GM18861 (cell line): ENCODE data around the gene LPAR3.
"Not testable (repeated sequence)": the region's sequence is repeated elsewhere in the genome, so short reads cannot be mapped to it uniquely, and the experiment has no call there.

Source experiments
- ATAC-seq: cut with Tn5 transposase; IDR thresholded peaks from one replicate; pipeline ENCODE4 v1.9.1; 2021; ENCODE audit not compliant: unreplicated experiment

Gene LPAR3, protein sequence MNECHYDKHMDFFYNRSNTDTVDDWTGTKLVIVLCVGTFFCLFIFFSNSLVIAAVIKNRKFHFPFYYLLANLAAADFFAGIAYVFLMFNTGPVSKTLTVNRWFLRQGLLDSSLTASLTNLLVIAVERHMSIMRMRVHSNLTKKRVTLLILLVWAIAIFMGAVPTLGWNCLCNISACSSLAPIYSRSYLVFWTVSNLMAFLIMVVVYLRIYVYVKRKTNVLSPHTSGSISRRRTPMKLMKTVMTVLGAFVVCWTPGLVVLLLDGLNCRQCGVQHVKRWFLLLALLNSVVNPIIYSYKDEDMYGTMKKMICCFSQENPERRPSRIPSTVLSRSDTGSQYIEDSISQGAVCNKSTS

DNA sequence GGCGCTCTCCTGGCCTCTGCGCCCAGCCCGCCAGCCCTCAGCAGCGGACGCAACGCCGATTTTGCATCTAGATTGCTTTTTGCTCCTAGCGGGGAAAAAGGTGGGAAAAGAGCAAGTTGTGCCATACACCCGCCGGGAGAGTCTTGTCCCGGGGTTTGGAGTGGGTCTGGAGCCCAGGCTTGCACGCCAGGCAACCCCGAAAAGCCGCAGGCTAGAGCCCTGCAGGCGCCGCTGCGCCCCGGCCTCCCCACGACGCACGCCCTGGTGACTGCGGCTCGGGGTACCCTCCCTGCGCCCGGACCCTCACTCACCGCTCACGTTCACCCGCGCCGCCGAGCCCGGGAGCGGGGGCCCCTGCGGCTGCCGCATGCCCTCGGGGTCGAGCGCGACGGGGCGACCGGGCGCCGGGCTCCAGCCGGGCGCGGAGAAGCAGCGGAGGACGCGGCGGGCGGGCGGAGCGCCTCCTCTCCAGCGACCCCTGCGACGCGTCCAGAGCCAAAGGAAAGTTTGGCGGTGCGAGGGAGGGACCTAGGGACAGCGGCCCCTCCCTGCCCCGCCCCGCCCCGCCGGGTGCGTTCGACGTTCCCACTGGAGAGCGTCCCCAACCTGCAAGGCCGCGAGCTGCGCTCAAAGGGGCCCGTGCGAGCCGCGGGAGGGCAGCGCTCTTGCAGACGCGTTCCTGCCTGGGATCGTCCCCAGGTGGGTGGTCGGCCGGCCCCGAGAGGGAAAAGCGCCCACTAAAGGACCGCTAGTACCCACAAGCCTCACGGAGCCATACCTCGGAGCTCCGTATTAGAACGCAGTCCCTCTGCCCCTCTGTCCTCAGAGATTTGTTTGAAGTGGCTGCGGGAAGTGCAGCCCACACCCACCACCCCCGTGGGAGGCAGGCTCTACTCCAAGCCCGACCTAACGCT lies at the start of gene LPAR3:
TSS of gene LPAR3 (minus strand) at position 502 of the 914 bp plus-strand sequence. CDS start 27,086 bp downstream, outside the sequence.
- no peak for ATAC-seq

DNA sequence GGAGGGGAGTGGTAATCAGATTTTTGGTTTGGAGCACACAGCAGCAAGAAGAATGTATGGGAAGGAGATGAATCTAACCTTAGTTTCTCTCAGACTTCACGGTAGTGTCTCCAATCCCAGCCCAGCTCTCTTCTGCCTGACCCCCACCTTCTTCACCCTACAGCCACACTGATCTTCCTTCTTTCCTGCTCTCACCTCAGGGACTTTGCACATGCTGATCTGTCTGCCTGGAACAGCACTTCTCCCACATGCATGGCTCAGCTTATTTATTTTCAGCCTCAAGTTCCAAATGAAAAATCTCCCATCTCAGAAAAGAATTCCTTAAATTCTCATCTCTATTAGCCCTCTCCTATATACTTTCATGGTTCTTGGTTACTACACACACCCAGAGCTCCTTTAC lies 48.8 kb upstream of the LPAR3 start:
- no peak for ATAC-seq

DNA sequence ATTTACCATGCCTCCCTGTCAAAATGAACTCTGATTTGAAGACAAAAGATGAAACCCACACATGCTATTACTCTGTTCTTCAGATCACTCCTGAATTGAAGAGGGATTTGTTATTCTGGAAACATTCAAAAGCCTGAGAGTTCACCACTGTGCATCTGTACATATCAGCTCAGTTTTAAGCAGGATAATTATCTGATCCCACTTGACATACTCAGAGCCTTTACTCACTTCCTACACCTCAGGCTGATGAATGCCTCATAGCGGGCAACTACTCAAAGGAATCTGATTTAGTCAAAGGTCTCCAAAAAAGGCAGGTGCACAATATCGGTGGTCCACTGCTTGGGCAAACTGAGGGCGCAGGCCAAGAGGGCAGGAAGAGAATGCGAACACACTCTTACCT lies 47.5 kb upstream of the LPAR3 start:
- no peak for ATAC-seq

DNA sequence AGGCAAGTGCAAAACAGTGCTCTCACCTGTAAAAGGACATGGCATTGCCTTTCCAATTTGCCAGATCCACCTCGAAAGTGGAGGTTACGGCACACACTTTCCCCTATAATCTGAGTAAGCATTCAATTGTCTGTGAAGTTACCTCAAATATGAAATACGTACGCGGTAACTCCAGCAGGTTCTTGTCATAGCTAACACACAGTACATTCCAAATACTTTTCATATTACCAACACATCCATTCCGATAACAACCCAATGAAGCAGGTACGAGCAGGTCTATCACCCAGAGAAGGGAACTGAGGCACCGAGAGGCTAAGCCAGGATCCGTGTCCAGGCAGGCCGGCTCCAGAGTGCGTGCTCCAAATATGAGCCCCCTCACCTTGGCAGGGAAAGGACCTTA lies 46.8 kb upstream of the LPAR3 start:
- ATAC-seq = no peak

DNA sequence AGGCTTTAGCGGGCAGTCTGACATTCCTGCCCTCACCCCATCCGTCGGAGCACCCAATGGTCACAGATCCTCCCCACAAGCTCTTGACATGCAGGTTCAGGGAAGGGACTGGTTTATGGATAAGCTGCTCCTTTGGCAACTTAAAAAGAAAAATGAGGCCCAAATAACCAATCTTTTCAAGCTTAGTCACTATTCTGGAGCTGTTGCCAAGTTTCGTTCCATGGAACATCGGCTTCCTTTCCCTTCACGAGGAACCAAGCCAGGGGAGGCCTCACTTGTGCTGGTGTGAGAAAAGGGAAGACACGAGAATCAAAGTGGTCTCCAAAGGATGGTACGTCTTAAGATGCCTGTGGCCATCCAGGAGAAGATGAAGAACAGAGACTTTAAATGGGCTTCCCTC lies 46.1 kb upstream of the LPAR3 start:
- ATAC-seq = no peak

DNA sequence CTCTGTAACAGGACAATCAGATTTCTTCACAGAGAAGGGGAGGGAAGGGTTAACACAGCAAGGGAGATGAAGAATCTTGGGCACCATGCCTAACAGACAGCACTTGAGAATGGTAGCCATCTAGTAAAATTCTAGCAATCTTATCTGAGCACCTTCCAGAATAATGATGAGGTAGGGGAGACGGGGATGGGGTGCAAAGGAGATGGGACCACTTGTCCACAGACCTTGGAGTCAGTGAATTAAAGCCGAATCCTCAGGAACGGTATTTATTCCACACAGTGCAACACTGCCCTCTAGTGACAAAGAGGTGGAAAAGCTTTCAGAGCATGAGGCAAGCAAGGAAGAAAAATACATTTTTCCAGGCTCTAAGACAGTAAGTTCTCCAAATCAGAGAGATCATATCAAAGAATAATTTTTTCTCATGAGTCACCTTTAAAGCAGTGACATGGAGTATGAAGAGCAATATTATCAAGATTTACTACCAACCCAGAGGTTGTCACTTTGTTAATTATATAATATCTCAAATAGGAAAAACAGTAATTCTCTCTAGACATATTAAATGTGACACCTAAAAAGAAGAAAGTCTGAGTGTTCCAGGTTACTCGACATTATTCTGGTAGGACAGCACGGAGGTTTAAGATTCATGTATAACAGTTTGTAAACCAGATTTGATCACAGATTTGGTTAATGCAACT lies 43.3 kb upstream of the LPAR3 start:
- ATAC-seq = peak; percentile 47

DNA sequence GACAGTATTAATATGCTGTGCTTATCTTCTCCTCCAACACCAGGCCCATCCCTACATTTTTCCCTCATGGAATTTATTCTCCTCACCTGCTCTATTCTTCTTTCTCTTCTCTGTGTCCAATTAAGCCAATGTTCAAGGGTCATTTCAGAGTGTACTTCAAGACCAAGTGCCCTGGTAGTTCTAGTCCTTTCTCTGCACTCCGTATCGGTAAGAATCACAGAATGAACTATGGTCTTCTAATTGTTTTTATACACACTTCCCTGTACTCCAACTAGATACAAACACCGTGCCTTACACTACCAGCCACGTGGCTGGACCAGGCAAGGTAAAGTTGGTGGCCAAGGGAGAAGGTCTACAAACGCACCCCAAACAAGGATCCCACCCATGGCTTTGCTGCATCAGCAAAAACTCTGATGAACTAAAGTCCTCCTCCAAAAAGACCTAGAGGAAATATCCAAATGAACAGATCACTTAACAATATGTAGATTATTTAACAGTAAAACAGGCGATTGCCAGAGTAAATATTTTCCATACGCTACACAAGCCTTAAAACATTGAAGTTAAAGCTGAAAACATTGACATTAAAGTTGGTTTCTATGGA lies 40.1 kb upstream of the LPAR3 start:
- no peak for ATAC-seq

DNA sequence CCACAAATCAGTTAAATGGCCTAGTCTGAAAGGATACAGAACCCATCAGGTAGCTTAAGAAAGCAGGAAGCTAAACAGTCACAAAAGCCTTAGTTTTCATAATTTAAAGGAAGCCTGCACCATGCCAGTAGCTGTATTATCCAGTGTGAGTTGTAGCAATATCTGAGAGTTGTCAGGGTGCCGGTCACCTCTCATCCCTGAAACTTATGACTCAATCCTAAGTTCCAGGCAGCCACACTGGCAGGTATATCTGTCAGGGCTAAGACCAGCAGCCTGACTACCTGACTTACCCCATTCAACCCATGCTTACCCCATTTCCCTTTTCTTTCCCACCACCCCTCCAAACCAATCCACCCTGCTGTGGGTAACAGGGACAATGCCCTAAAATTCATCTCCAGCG lies 37.8 kb upstream of the LPAR3 start:
- no peak for ATAC-seq

DNA sequence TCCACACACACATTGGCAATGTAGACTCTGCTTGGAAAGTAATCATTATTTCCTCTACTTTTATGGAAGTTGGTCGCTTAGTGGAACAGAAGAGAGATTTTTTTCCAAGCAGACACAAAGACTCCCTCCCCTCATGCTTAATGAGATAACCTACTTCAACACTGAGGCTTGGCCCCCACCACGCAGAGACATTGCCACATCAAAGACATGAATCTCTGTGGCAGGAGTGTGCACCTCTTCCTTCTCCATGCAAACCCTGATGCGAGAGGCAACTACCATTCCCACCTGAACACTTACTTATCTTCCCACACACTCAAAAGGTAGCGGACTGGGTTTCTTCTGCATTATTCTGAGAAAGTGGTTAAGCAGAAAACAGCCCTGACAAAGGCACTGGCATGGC lies 37.3 kb upstream of the LPAR3 start:
- ATAC-seq = no peak

DNA sequence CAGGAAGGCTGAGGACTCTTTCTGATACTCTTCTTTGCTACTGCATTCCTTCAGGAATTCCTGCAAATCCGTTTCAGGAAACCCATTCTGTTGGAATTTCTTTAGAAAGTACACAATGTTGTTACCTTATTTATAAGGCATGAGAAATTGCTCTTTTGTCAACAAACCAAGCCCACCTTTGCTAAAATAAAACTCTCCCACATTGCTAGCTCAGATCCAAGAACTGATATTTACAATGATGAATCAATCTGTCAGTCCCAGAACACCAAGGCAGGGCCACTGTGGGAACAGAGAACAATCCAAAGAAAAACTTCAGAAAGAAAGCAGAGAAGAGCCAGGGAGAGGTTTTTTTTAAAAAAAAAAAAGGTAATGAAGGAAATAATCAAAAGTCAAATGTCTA lies 36.6 kb upstream of the LPAR3 start:
- ATAC-seq = no peak

DNA sequence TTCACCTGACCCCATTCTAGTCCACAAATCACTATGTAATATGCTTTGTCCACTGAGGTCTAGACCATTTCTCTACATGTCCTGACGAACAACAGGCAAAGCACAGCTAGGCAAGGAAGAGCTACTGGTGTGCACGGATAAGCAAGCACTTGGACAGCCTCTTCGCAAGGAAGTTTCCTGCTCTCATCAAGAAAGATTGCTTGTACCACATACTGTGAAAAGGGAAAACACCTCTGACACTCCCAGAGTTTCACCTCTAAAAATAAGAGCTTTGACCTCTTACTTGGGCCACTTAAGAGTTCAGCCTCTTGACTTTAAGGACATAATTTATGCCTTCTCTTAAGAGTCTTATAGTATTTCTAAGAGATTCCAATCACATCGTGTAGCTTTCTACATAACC lies 36.0 kb upstream of the LPAR3 start:
- no peak for ATAC-seq

DNA sequence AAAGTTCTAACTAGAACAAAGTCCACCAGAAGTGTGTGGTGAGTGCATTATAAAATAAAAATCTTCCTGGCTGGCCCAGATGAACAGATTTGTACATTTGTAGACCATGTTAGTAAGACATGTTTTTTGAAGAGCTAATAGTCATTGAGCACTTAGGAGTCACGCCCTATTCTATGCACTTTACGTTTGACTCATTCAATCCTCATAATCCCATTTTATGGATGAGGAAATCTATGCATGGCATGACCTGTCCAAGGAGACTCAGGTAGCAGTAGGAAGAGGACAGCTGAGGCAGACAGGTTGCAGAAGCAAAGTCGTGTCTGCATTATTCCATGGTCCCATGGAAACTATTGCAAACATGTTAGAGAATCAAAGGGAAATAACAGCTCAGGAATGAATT lies 30.3 kb upstream of the LPAR3 start:
- no peak for ATAC-seq

DNA sequence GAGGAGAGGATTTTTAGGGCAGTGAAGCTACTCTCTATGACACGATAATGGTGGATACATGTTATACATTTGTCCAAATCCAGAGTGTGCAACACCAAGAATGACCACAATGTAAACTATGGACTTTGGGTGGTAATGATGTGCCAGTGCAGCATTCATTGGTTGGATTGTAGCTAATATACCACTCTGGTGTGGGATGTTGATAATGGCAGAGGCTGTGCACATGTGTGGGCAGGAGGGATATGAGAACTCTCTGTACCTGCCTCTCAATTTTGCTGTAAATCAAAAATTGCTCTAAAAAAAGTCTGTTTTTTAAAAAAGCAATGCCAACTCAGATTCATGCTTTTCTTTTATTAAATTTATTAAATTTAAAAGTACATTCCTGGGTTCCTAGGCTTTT lies 27.2 kb upstream of the LPAR3 start:
- no peak for ATAC-seq

DNA sequence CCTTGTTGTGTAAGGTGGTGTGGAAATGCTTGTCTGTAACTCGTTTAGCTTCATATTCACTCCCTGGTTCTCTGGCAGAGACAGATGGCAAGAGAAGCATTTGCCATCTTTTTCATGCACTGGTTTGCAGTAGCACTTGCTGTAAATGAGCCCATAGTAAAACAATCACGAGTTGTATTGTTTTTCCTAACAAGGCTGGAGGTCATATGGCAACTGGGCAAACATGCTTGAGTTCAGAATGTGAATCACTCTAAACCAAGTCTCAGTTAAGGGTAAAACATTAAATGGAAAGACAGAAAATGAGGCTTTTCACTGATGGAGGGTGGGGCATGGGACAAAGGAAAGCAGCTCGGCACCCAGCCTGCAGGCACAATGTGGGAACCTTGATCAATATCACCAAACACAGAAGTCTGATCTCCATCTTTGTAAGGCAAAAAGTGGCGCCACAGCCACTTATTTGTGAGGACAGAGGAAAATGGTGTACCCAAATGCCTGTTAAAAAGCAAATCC lies 26.5 kb upstream of the LPAR3 start:
- no peak for ATAC-seq

DNA sequence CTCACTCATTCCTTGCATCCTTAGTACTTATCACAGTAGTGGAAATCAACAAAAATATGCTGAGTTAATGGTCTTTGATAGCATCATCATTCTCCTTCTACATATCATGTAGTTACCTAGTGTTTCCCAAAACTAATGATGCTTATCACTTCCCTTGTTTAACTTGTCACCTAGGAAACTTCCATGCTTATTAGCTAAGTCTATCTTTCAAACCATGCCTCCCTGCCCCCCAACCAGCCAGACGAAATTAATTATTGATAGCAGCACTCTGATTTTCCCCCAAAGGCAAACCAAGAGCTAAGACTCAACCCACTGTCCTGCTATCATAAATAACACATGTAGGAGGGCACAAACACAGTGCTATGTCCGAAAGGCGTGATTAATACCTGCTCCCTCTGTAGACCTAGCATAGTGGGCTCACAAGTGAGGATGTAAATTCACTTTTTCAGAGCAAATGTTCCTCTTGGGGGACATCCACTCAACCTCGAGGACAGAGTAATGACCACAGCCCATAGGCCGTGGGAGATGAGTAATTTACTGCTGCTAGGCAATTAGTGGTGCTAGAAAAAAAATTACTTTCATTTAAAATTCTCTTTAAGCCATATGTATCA lies 25.8 kb upstream of the LPAR3 start:
- no peak for ATAC-seq

DNA sequence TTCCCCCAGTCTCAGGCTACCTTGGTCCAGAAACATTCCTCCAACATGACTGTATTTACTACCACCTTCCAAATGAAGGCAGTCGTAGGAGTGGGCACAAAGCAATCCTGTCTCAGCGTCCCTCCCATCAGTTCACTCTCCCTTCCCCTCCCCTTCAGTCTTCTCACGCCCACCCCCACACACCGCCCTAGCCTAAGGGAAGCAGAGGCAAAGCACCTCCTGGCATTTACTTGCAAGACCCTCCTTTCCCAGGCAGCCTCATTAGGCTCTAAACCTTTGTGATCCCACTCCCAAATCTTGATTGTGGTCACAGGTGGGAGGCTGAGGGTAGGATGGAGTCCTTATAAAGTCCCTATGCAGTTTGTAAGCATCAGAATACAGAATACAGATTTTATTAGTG lies 23.9 kb upstream of the LPAR3 start:
- ATAC-seq = no peak

DNA sequence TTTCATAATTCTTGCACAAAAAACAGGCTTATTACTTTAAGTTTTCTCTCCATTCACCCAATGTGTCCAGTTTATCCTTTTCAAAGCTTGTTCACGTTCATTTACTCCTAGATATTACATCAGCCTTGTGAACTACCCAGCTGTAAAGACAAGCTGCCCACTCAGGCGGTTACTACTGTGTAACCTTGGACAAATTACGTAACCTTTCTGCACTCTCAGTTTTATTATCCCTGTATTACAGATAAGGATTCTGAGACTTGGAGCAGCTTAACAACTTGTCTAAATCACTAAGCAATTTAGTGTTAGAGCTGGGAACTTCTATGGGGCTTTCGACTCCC lies 20.5 kb upstream of the LPAR3 start:
- ATAC-seq = no peak

DNA sequence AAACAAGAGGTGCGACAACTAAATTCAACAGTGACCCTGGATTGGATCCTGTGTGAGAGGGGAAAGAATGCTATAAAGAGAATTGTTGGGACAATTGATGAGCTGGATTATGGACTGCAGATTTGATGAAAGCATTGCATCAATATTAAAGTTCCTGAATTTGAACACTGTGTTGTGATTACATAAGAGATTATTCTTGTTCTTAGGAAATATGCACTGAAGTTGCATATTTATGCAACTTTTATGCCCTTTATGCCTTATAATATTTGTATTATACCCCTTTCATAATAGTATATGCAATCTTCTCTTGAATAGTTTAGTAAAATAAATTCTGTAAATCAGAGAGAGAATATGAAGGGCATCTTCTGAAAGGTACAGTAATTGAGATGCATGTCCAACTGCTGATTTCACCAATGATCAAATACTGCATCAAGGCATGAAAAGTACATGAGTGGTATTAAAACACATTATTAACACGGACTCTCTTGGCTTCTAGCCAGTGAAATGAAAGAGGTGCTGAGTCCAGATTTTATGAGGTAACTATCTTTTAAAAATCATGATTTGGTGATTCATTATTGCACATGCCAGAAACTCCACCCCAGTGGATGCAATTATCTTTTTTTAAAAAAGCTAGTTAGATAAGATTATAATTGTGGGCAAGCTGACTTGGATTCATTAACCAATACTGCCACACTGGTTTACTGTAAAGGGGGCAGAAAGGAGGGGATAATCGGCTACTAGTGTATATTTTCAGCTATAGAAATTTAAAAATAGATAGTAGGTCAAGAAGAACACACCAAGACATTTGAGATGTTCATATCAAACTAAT lies 19.9 kb upstream of the LPAR3 start:
- ATAC-seq = no peak

DNA sequence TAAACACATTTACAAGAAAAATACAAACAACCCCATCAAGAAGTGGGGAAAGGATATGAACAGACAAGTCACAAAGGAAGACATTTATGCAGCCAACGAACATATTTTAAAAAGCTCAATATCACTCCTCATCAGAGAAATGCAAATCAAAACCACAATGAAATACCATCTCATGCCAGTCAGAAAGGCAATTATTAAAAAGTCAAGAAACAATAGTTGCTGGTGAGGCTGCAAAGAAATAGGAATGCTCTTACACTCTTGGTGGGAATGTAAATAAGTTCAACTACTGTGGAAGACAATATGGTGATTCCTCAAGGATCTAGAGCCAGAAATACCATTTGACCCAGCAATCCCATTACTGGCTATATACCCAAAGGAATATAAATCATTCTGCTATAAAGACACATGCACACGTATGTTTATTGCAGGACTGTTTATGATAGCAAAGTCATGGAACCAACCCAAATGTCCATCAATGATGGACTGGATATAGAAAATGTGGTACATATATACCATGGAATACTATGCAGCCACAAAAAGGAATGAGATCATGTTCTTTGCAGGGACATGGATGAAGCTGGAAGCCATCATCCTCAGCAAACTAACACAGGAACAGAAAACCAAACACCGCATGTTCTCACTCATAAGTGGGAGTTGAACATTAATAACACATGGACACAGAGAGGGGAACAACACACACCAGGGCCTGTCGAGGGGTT lies 15.9 kb upstream of the LPAR3 start:
- ATAC-seq = not testable (repeated sequence)
